Osteoblast (primary cell): ENCODE results near the gene U2AF2. TPM values are rescaled to one million over a fixed set of nuclear protein-coding genes. Genes with fewer than 3 reads are reported as not detected.

Experiments used
- DNase-seq: peaks from one replicate; pipeline ENCODE4 v3.0.0; 2011; ENCODE audit warnings: low spot score, mixed read lengths; ENCODE audit not compliant: insufficient read length; ENCODE audit errors: missing footprints
- H2AFZ ChIP-seq: 2 replicates; pipeline ENCODE4 v1.6.0; 2011; ENCODE audit warnings: mild to moderate bottlenecking, low read length
- H3K27ac ChIP-seq: 2 replicates; pipeline ENCODE4 v1.5.1; 2011; ENCODE audit warnings: mild to moderate bottlenecking, low read depth, low read length, moderate library complexity
- H3K27me3 ChIP-seq: 2 replicates; pipeline ENCODE4 v1.6.0; 2012; ENCODE audit warnings: mild to moderate bottlenecking, control low read depth, inconsistent platforms, low read length, moderate library complexity; ENCODE audit not compliant: insufficient read depth
- H3K36me3 ChIP-seq: 2 replicates; pipeline ENCODE4 v1.5.1; 2011; ENCODE audit warnings: mild to moderate bottlenecking, low read length, control low read depth, moderate library complexity; ENCODE audit not compliant: insufficient read depth
- H3K4me1 ChIP-seq: 2 replicates; pipeline ENCODE4 v1.5.1; 2011; ENCODE audit warnings: mild to moderate bottlenecking, low read length, control low read depth, moderate library complexity; ENCODE audit not compliant: insufficient read depth
- H3K4me2 ChIP-seq: 2 replicates; pipeline ENCODE4 v1.6.0; 2011; ENCODE audit warnings: mild to moderate bottlenecking, low read length; ENCODE audit not compliant: insufficient read depth
- H3K4me3 ChIP-seq: fragments of 200-600 bp; sonication (generic); 3 replicates; pipeline ENCODE4 v1.5.1; 2012; ENCODE audit warnings: mild to moderate bottlenecking, low read length, inconsistent platforms; ENCODE audit not compliant: insufficient read depth
- H3K79me2 ChIP-seq: 2 replicates; pipeline ENCODE4 v1.6.0; 2012; ENCODE audit warnings: mild to moderate bottlenecking, low read length, control low read depth, inconsistent platforms; ENCODE audit not compliant: insufficient read depth
- H3K9me3 ChIP-seq: 2 replicates; pipeline ENCODE4 v1.5.1; 2011; ENCODE audit warnings: low read depth, low read length, control low read depth
- H4K20me1 ChIP-seq: 2 replicates; pipeline ENCODE4 v1.6.0; 2012; ENCODE audit warnings: mild to moderate bottlenecking, low read length, control low read depth; ENCODE audit not compliant: insufficient read depth
- CTCF ChIP-seq: IDR thresholded peaks from 2 replicates; pipeline ENCODE4 v1.5.1; 2011; ENCODE audit warnings: mild to moderate bottlenecking, low read depth, low read length, moderate library complexity; ENCODE audit errors: extremely low read depth
- total RNA-seq: library from RNA; depleted of rRNA; stranded (reverse); fragments of >200 nt; gene quantifications from 2 replicates; pipeline ENCODE4 v1.2.3, GENCODE V29; 2012

U2AF2 gene
- total RNA-seq, 1 donor: 70.2 TPM

- peaks cover 15% of the 10 kb centered on the region for H3K36me3 ChIP-seq
- no peaks in the 10 kb centered on the region for H3K9me3 ChIP-seq
- no peaks in the 10 kb centered on the region for H4K20me1 ChIP-seq
- H3K27me3 ChIP-seq: no peaks in the 10 kb centered on the region
- H3K4me2 ChIP-seq: peak overlapping the region; percentile 98
- H3K79me2 ChIP-seq: peaks cover 50% of the 10 kb centered on the region
- DNase-seq: peak; percentile 78
- peak overlapping the region; percentile 85 for H3K4me3 ChIP-seq
- TF ChIP-seq CTCF: no peak
- peaks cover 25% of the 10 kb centered on the region for H3K4me1 ChIP-seq
- peak overlapping the region; percentile 61 for H3K27ac ChIP-seq
- H2AFZ ChIP-seq: peak overlapping the region; percentile 22
These were observed 13.2 kb upstream of the U2AF2 start for GRCh38 chr19:55641426-55642152.

GRCh38 chr19:55642153-55643002, 12.5 kb upstream of the U2AF2 start:
- H3K4me2 ChIP-seq: peak overlapping the region; percentile 98
- no peak for TF ChIP-seq CTCF
- H3K27ac ChIP-seq: peak overlapping the region; percentile 72
- H3K36me3 ChIP-seq: peaks cover 15% of the 10 kb centered on the region
- H3K9me3 ChIP-seq: no peaks in the 10 kb centered on the region
- H3K79me2 ChIP-seq: peaks cover 46% of the 10 kb centered on the region
- H3K4me3 ChIP-seq: peak overlapping the region; percentile 85
- no peaks in the 10 kb centered on the region for H3K27me3 ChIP-seq
- H4K20me1 ChIP-seq: no peaks in the 10 kb centered on the region
- peaks cover 27% of the 10 kb centered on the region for H3K4me1 ChIP-seq
- peak; percentile 95 for DNase-seq
- no peak overlapping the region for H2AFZ ChIP-seq

GRCh38 chr19:55643003-55643886, 11.6 kb upstream of the U2AF2 start, which contains the start of gene ZNF581:
Gene ZNF581, plus strand, starts transcription at chr19:55643649. Its CDS starts 923 bp downstream, at chr19:55644572.
- Histone ChIP-seq H3K27me3 (no peaks in the 10 kb centered on the region), H2AFZ (peak within 1 kb of the TSS; percentile 59), H4K20me1 (no peaks in the 10 kb centered on the region), H3K4me3 (peak within 1 kb of the TSS; percentile 85), H3K4me1 (peaks cover 32% of the 10 kb centered on the region), H3K9me3 (no peaks in the 10 kb centered on the region), H3K27ac (peak within 1 kb of the TSS; percentile 72), H3K36me3 (peaks cover 15% of the 10 kb centered on the region), H3K79me2 (peaks cover 42% of the 10 kb centered on the region), H3K4me2 (peak within 1 kb of the TSS; percentile 98)
- DNase-seq: peak; percentile 99
- no peak for TF ChIP-seq CTCF
